Neuronal stem cell (in vitro differentiated cells): Measurements from ENCODE around the gene CHD3.

Experiments used
- DNase-seq: peaks from one replicate; pipeline ENCODE4 v3.0.0-alpha.2; 2013; ENCODE audit warnings: low spot score
- H2AFZ ChIP-seq: one replicate; pipeline ENCODE4 v1.6.1; 2013; ENCODE audit warnings: mild to moderate bottlenecking, low read length, inconsistent platforms
- H2AK5ac ChIP-seq: 2 replicates; pipeline ENCODE4 v1.6.1; 2013; ENCODE audit warnings: low read depth, mild to moderate bottlenecking, inconsistent platforms, low read length, moderate library complexity, mixed read lengths
- H2BK120ac ChIP-seq: 2 replicates; pipeline ENCODE4 v1.6.1; 2013; ENCODE audit warnings: low read depth, mild to moderate bottlenecking, inconsistent platforms, low read length, moderate library complexity, mixed read lengths
- H2BK12ac ChIP-seq: one replicate; pipeline ENCODE4 v1.6.1; 2013; ENCODE audit warnings: low read length, inconsistent platforms
- H2BK15ac ChIP-seq: 2 replicates; pipeline ENCODE4 v1.6.1; 2013; ENCODE audit warnings: mild to moderate bottlenecking, low read length, inconsistent platforms, mixed read lengths
- H2BK5ac ChIP-seq: one replicate; pipeline ENCODE4 v1.6.1; 2013; ENCODE audit warnings: inconsistent platforms, mild to moderate bottlenecking, low read length, moderate library complexity
- H3K14ac ChIP-seq: one replicate; pipeline ENCODE4 v1.6.1; 2013; ENCODE audit warnings: low read length, inconsistent platforms
- H3K18ac ChIP-seq: 2 replicates; pipeline ENCODE4 v1.6.1; 2013; ENCODE audit warnings: low read length, inconsistent platforms
- H3K23ac ChIP-seq: 2 replicates; pipeline ENCODE4 v1.6.1; 2013; ENCODE audit warnings: low read depth, mild to moderate bottlenecking, mixed read lengths, low read length, inconsistent platforms; ENCODE audit not compliant: poor library complexity
- H3K27ac ChIP-seq: replicated peaks from 3 replicates; pipeline ENCODE4 v1.5.1; 2013; ENCODE audit warnings: low read length, inconsistent platforms
- H3K27me3 ChIP-seq, 3 experiments: 2 replicates each; pipeline ENCODE4 v1.6.1; 2013; ENCODE audit warnings: low read length in 3 of 3, mild to moderate bottlenecking in 2 of 3, inconsistent platforms in 1 of 3, low read depth in 1 of 3, mixed read lengths in 1 of 3, moderate library complexity in 1 of 3; ENCODE audit not compliant: control insufficient read depth in 3 of 3, insufficient read depth in 3 of 3
- H3K36me3 ChIP-seq, 2 donors: replicated peaks in 1 of 2; 2 replicates each; pipeline ENCODE4 v1.6.1; 2013; ENCODE audit warnings: low read length in 2 of 2; ENCODE audit not compliant: control insufficient read depth in 2 of 2, insufficient read depth in 2 of 2
- H3K4ac ChIP-seq: 2 replicates; pipeline ENCODE4 v1.6.1; 2013; ENCODE audit warnings: inconsistent platforms, mild to moderate bottlenecking, low read length, moderate library complexity
- H3K4me1 ChIP-seq, 2 donors: 1 replicate in 1 of 2; 2 replicates in 1 of 2; pipeline ENCODE4 v1.6.1; 2013; ENCODE audit warnings: low read length in 2 of 2, low read depth in 1 of 2; ENCODE audit not compliant: control insufficient read depth in 2 of 2, insufficient read depth in 1 of 2
- H3K4me2 ChIP-seq: one replicate; pipeline ENCODE4 v1.6.1; 2013; ENCODE audit warnings: mild to moderate bottlenecking, low read length, inconsistent platforms; ENCODE audit not compliant: insufficient read depth, poor library complexity, severe bottlenecking
- H3K4me3 ChIP-seq, 2 donors: 2 replicates each; pipeline ENCODE4 v1.5.1; 2013; ENCODE audit warnings: low read length in 2 of 2, mild to moderate bottlenecking in 2 of 2, inconsistent platforms in 1 of 2, moderate library complexity in 1 of 2
- H3K79me1 ChIP-seq: one replicate; pipeline ENCODE4 v1.6.1; 2013; ENCODE audit warnings: low read depth, mild to moderate bottlenecking, inconsistent platforms, low read length, moderate library complexity
- H3K9ac ChIP-seq: one replicate; pipeline ENCODE4 v1.6.1; 2013; ENCODE audit warnings: mild to moderate bottlenecking, low read depth, low read length, inconsistent platforms; ENCODE audit not compliant: poor library complexity
- H3K9me3 ChIP-seq, 2 donors: replicated peaks in 1 of 2; 2 replicates each; pipeline versions ENCODE3 to v1.6.1; 2013; ENCODE audit warnings: low read length in 2 of 2, mild to moderate bottlenecking in 2 of 2, inconsistent platforms in 1 of 2, low read depth in 1 of 2, mixed read lengths in 1 of 2, moderate library complexity in 1 of 2; ENCODE audit not compliant: control insufficient read depth in 2 of 2, insufficient read depth in 1 of 2
- H4K8ac ChIP-seq: one replicate; pipeline ENCODE4 v1.6.1; 2013; ENCODE audit warnings: low read depth, mild to moderate bottlenecking, inconsistent platforms, low read length, moderate library complexity
- H4K91ac ChIP-seq: one replicate; pipeline ENCODE4 v1.6.1; 2013; ENCODE audit warnings: low read length, low read depth, mild to moderate bottlenecking, inconsistent platforms; ENCODE audit not compliant: poor library complexity
- WGBS, 2 donors: extraction: QIAGEN DNeasy Blood & Tissue Kit; methylation state at CpG; one replicate each; pipeline ENCODE4 v1.1.7; 2013; ENCODE audit warnings: missing lambda C conversion rate in 2 of 2, mixed read lengths in 1 of 2; ENCODE audit not compliant: insufficient read length in 2 of 2, insufficient replicate concordance in 1 of 2; ENCODE audit errors: extremely low coverage in 2 of 2; 5-methylcytosine and 5-hydroxymethylcytosine counted together

CHD3 gene

DNA sequence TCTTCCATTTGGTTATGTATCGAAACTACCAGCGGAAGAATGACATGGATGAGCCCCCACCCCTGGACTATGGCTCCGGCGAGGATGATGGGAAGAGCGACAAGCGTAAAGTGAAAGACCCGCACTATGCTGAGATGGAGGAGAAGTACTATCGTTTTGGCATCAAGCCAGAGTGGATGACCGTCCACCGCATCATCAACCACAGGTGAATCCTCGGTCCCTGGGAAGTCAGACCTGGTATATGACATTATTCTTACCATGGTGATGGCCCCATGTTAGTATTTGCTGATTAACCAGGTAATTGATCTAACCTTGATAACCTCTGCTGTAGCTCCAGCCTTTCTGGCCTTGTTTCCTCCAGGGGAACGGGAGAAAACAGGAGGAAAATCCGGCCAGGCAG lies 8.5 kb downstream of the CHD3 start:
- Histone ChIP-seq H3K18ac (no peak overlapping the region), H3K4me3 (no peak overlapping the region), H3K4me1 (no peaks in the 10 kb centered on the region), H3K14ac (no peak overlapping the region), H4K91ac (no peak overlapping the region), H4K8ac (no peak overlapping the region), H3K27me3 (no peaks in the 10 kb centered on the region), H2AFZ (no peak overlapping the region), H3K4me2 (no peak overlapping the region), H3K23ac (no peak overlapping the region), H3K9ac (no peak overlapping the region), H2BK5ac (no peak overlapping the region), H3K9me3 (no peaks in the 10 kb centered on the region), H2BK120ac (no peak overlapping the region), H2AK5ac (no peak overlapping the region), H3K36me3 (peaks cover 16 to 89% of the 10 kb centered on the region in 2 donors), H2BK12ac (no peak overlapping the region), H3K27ac (no peak overlapping the region), H3K4ac (no peak overlapping the region), H3K79me1 (no peaks in the 10 kb centered on the region), H2BK15ac (no peak overlapping the region)
- WGBS, 2 donors, result no CpG with 5 or more reads among the region's 13 CpGs
- no peak for DNase-seq

- Histone ChIP-seq H3K14ac (no peak overlapping the region), H2BK15ac (no peak overlapping the region), H3K18ac (no peak overlapping the region), H3K9ac (no peak overlapping the region), H2BK12ac (no peak overlapping the region), H4K8ac (no peak overlapping the region), H4K91ac (no peak overlapping the region), H2AK5ac (no peak overlapping the region), H3K4me2 (no peak overlapping the region), H3K36me3 (peaks cover 16 to 91% of the 10 kb centered on the region in 2 donors), H2AFZ (no peak overlapping the region), H3K4me1 (peaks cover 0 to under 1% of the 10 kb centered on the region in 2 donors), H2BK5ac (no peak overlapping the region), H3K79me1 (no peaks in the 10 kb centered on the region), H3K27ac (no peak overlapping the region), H3K4me3 (no peak overlapping the region), H2BK120ac (no peak overlapping the region), H3K9me3 (no peaks in the 10 kb centered on the region), H3K23ac (no peak overlapping the region), H3K27me3 (no peaks in the 10 kb centered on the region), H3K4ac (no peak overlapping the region)
- no peak for DNase-seq
- WGBS, 2 donors, result no CpG with 5 or more reads among the region's 6 CpGs
Observed at GRCh38 chr17:7897773-7898172, 9.2 kb downstream of the CHD3 start.

GRCh38 chr17:7903154-7904103 lies 14.8 kb downstream of the CHD3 start:
- no peak for DNase-seq
- no CpG with 5 or more reads among the region's 22 CpGs for WGBS, 2 donors
- peak overlapping the region; percentile 59 for H3K27ac ChIP-seq

DNA sequence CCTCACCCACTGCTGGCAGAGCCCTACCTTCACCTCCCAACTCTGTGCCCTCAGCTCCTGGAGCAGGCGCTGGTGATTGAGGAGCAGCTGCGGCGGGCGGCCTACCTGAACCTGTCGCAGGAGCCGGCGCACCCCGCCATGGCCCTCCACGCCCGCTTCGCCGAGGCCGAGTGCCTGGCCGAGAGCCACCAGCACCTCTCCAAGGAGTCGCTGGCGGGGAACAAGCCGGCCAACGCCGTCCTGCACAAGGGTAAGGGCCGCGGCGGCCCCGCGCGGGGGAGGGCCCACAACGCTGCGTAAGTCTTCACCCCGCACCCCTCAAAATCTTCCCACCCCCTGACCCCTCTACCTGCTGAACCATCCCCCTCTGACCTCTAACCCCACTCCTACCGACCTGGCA lies 20.5 kb downstream of the CHD3 start:
- peaks cover 18 to 86% of the 10 kb centered on the region in 2 donors for H3K36me3 ChIP-seq

More at GRCh38 chr17:7903154-7904103, 14.8 kb downstream of the CHD3 start:
- no peak overlapping the region for H3K4me3 ChIP-seq
- H3K79me1 ChIP-seq, result no peaks in the 10 kb centered on the region
- no peak overlapping the region for H2AK5ac ChIP-seq
- H2BK5ac ChIP-seq, result no peak overlapping the region
- H4K8ac ChIP-seq, result no peak overlapping the region
- peaks cover 0 to 10% of the 10 kb centered on the region in 2 donors for H3K4me1 ChIP-seq
- H2AFZ ChIP-seq, result no peak overlapping the region
- peaks cover 18 to 97% of the 10 kb centered on the region in 2 donors for H3K36me3 ChIP-seq
- no peak overlapping the region for H2BK120ac ChIP-seq
- H3K9ac ChIP-seq, result no peak overlapping the region
- H4K91ac ChIP-seq, result no peak overlapping the region
- H3K14ac ChIP-seq, result no peak overlapping the region
- no peak overlapping the region for H3K4me2 ChIP-seq
- H3K23ac ChIP-seq, result no peak overlapping the region
- H3K18ac ChIP-seq, result no peak overlapping the region
- H2BK12ac ChIP-seq, result no peak overlapping the region
- no peaks in the 10 kb centered on the region for H3K27me3 ChIP-seq
- H3K9me3 ChIP-seq, result no peaks in the 10 kb centered on the region
- no peak overlapping the region for H3K4ac ChIP-seq
- H2BK15ac ChIP-seq, result no peak overlapping the region

More for the DNA sequence above, 20.5 kb downstream of the CHD3 start:
- no peak overlapping the region for H2BK15ac ChIP-seq
- no peaks in the 10 kb centered on the region for H3K27me3 ChIP-seq
- WGBS, 2 donors, result no CpG with 5 or more reads among the region's 29 CpGs
- H3K4me1 ChIP-seq, result peaks cover 0 to 1% of the 10 kb centered on the region in 2 donors
- DNase-seq, result no peak
- H3K9ac ChIP-seq, result no peak overlapping the region
- no peak overlapping the region for H3K4ac ChIP-seq
- no peak overlapping the region for H3K4me3 ChIP-seq
- no peak overlapping the region for H2BK12ac ChIP-seq
- H4K8ac ChIP-seq, result no peak overlapping the region
- no peak overlapping the region for H3K18ac ChIP-seq
- H3K4me2 ChIP-seq, result no peak overlapping the region
- no peak overlapping the region for H2BK120ac ChIP-seq
- no peak overlapping the region for H4K91ac ChIP-seq
- no peaks in the 10 kb centered on the region for H3K79me1 ChIP-seq
- H3K27ac ChIP-seq, result no peak overlapping the region
- H3K14ac ChIP-seq, result no peak overlapping the region
- H3K9me3 ChIP-seq, result no peaks in the 10 kb centered on the region
- no peak overlapping the region for H2AK5ac ChIP-seq
- no peak overlapping the region for H2BK5ac ChIP-seq
- H3K23ac ChIP-seq, result no peak overlapping the region
- H2AFZ ChIP-seq, result no peak overlapping the region
